Activated CD4-positive, alpha-beta T cell treated with anti-CD3 and anti-CD28 coated beads, Interleukin-2, amount 50 U/mL, for 1 hour (primary cell): Measurements from ENCODE around the gene POLN.
"Not testable (repeated sequence)": the region's sequence is repeated elsewhere in the genome, so short reads cannot be mapped to it uniquely, and the experiment has no call there.

Experiments used
- DNase-seq: peaks from one replicate; pipeline ENCODE4 v3.0.0-alpha.2; 2020

The POLN gene

GRCh38 chr4:2275044-2275397 is 33.1 kb upstream of the POLN start:
- DNase-seq, result not testable (repeated sequence)

DNA sequence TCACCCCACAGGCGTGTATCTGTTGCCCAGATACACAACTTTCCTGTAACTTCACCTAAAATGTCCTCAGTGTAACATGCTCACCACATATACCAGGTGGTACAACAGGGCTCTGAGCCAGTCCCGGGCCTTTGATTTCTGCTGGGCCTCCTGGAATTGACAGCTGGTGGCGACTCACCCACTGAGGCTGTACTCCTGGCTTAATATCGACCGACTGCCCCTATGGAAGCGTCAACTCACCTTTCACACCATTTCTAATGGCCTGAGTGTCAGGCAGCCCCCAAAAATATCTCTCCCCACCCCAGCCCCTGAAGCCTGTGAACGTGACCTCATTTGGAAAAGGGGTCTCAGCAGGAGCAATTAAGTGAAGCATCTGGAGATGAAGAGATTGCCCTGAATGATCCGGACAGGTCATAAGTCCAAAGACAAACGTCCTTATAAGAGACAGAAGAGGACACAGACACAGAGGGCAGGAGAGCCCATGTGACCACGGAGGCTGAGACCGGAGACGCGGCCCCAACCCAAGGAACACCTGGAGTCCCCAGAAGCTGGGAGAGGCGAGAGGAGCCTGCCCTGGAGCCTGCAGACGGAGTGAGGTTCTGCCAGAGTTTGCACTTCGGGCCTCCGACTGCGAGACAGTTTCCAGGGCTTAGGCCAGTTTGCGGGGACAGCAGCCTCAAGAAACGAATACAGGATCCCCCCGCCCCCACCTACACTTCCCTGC is 32.6 kb upstream of the POLN start:
- no peak for DNase-seq

- DNase-seq, result no peak
These were observed 31.9 kb upstream of the POLN start for GRCh38 chr4:2273657-2274319.

- DNase-seq, result no peak
These were observed 31.3 kb upstream of the POLN start for GRCh38 chr4:2273221-2273620.

- DNase-seq, result no peak
These were observed 30.9 kb upstream of the POLN start for GRCh38 chr4:2272828-2273120.

DNA sequence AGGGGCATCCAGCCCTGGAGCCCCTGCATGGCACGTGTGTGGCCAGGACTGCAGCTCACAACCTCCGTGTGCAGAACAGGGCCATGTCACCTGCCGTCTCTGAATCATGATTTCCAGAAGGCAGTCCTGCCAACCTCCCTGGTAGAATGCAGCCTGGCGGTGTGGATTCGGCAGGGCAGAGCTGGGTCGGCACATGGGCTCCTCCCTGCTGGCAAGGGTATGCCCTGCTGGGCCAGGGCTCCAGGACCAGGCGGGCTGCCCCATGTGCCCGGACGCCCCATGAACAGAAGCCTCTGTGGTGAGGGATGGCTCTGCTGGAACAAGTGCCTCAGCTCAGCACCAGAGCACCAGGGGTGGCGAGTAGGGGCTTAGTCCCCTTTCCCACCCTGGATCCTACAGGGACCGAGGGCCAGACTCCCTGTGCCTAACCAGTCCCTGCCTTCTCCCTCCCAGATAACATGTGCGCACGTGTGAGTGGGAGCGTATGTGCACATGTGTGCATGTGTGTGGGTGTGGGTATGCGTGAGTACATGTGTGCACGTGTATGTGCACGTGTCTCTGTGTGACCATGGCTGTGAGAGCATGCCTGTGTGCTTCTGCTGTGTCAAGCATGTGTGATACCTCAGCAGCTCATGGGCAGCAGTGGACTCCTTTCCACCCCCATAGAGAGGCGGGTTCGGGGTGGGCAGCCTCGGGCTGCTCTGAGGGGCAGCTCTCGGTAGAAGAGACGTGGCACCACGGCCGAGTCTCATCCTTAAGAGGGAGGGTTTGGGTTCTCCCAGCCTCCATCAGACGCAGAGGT is 30.3 kb upstream of the POLN start:
- no peak for DNase-seq

DNA sequence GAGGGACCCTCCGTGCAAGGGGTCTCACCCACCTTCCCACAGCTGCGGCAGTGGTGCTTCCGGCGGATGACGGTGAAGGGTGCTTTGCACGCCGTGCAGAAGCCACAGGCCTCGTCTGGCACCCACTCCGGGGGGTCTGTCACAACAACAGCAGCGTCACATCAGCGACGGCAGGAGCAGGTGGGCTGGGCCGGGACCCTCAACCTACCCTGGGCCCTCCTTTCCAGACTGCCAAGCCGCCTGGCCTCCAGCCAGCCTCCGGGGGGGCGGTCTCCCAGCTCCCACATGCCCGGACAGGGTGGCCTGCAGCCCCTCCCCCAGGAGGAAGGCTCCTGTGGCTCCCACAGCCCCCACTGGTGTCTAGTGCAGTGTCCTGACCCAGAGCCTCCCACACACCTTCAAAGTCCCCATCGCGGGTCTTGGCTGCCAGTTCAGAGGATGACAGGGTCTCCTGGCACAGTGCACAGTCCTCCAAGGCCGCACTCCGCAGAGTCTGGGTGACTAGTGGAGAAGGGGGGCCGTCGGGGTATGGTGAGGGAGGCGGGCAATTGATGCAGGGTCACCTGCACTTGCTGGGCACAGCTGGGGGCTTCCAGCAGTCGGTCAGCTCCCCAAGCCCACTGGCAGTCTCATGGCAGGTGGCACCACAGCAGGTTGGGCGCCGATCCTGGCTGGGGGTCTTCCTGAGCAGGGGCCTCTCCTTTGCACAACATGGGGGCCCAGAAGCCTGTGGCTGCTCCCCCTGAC is 29.5 kb upstream of the POLN start:
- DNase-seq, result no peak

DNA sequence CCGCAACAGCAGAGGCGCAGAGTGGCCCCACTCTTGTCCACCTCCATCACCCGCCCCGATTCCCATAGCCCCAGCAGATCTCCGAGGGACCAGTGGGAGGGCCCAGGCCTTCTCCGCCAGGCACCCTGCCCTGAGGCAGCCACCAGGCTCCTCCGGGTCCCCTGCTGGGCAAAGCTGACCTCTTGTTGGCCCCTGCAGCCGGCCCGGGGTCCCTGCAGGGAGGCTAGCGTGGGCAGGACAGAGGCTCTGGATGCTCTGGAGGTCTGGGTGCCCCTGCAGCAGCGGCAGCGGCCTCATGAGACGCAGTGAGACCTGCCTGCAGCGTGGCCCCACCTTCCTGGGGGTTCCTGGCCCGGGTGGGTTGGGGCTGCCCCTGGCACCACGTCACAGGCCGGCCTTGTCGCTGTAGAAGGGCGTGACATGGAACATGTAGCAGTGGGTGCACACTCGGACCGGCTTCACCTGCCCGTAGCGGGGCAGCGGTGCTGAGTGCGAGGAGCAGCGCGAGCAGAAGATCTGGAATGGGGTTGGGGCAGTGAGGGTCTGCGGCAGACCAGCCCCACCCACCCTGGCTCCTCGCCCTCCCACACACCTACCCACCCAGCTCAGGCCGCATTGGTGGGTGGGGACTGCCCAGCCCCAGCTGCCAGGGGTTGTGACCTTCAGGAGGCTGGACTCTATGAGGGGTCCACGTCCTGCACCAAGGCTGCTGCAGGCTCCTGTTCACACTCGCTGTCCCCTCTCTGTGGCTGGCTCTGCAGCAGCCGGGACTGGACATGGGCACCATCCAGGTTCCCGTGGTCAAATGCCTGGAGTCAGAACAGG is 28.6 kb upstream of the POLN start:
- DNase-seq, result no peak

- DNase-seq, result no peak
These were observed 27.8 kb upstream of the POLN start for GRCh38 chr4:2269618-2270163.

DNA sequence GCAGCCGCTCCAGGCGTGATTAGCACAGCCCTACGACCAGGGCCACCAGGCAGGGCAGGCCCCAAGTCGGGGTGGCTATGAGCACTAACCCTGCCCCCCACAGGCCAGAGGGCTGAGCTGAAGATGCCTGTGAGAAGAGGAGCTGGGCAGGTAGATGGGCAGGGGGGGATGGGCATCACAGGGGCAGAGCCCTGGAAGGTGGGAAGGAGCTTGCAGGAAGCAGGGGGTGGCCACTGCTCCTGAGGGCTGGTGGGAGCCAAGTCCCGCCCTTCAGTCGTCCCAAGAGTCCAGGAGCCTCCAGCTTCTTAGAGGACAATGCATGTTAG is 27.2 kb upstream of the POLN start:
- DNase-seq, result no peak

DNA sequence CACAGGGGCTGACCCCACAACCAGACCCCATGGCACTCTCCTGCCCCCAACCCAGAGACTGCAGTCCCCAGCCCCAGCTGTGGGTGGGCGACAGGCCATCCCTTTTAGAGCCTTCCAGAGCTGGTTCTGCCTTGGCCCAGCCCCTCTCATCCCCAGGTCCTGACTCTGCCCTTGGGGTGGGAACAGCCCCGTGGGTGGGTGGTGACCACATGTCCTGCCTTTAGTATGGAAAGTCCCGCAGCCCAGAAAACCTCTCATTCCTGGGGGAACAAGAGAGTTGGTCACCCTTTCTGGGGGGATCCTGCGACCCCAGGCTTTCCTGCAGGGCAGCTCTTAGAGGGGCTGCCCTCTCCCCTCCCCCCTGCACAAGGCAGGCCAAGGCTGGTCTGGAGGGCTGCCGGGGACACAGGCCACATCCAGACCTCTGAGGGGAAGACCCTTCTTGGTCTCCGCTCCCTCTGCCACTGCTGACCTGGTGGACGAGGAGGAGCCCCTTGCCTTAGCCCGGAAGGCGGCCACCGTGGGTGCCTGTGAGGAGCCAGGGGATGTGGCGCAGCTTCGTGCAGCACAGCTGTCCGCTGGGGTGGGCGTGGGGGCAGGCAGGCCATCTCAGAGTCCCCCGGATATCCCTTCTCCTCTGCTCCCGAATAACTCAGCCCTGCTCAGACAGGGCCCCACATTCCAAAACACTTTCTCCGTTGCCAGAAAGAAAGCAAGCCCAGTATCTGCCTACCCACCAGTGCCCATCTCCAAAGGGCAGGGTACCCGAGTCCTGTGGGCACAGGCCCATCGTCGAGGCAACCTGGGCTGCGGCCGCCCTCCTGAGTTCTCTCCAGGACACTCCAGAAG is 26.7 kb upstream of the POLN start:
- no peak for DNase-seq

DNA sequence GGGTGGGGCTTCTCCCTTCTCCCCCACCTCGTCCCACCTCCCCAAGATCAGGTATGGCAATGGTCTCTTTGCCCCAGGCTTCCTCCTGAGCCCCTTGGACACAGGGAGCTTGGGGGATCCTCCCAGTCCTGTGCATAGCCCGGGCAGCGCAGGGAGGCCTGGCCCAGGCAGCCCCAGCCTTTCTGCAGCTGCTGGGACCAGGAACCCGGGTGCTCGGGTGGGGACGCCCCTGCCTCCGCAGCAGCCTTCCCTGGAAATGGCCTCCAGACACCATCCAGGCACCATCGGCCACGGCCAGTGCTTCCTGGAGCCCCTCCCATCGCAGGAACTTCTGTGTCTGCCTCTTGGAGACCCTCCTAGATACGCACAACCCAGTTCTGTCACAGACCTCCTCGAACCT is 25.9 kb upstream of the POLN start:
- DNase-seq, result no peak

- DNase-seq, result no peak
These were observed 25.4 kb upstream of the POLN start for GRCh38 chr4:2267320-2267811.

- no peak for DNase-seq
These were observed 24.9 kb upstream of the POLN start for GRCh38 chr4:2266821-2267220.

GRCh38 chr4:2266181-2266580 is 24.3 kb upstream of the POLN start:
- DNase-seq, result no peak

DNA sequence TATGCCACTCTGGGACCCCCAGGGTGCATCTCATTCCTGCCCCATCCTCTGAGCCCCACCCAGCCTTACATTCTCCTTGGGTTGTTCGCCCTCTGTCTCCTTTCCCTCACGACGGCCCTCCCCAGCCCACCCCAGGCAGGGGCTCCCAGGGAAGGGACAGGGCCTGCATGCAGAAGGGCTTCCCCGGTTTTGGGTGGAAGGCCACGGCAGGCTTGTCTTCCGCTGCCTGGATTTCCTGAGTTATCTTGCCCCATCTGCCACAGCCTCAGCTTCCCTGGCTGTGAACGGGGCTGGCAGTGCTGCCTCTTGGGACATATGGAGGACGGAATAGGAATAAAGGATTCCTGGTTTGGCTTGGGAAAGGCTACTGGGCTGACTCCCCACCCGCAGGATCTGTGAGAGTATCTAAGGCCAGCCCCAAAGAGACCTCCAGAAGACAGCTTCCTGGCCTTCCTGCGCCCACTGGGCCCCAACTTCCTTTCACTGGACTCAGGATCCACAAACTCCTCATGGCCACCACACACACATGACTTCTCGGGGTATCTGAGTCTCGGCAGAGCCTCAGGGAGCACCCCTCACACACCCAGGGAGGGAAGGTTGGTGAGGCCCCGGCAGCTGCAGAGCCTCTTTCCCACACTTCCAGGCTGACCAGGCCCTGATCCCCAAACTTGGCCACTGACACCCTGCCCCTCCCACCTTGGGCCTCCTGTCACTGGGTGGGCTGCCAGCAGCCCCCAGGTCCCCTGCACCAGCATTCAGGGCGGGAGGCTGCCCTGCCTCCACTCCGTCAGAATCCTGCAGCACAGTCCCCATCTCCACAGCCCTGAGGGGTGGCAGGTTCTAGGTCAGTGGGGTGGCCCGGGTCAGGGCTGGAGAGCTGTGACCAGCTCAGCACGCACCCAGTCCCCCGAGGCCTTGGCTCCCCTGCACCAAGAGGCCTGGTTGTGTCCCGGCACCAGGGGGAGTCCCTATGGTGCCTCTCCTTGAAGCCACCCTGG is 23.5 kb upstream of the POLN start:
- no peak for DNase-seq

GRCh38 chr4:2264481-2265041 is 22.6 kb upstream of the POLN start:
- no peak for DNase-seq

- no peak for DNase-seq
These were observed 22.0 kb upstream of the POLN start for GRCh38 chr4:2263926-2264321.

DNA sequence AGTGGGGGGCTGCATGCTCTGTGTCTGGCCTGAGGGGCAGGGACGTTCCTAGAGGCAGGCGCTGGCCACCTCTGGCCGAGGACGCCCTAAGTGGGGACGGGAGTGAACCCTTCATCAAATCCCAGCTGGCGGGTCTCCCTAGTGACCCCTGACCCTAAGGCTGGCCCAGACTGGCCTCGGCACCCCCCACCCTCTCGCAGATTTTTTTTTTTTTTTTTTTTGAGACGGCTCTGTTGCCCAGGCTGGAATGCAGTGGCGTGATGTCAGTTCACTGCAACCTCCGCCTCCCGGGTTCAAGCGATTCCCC is 21.0 kb upstream of the POLN start:
- no peak for DNase-seq
